HG03571 (cell line): ENCODE results near the gene RNU1-1.
"Not testable (repeated sequence)": the region's sequence is repeated elsewhere in the genome, so short reads cannot be mapped to it uniquely, and the experiment has no call there.

Experiments used
- ATAC-seq: cut with Tn5 transposase; IDR thresholded peaks from one replicate; pipeline ENCODE4 v1.9.1; 2021; ENCODE audit not compliant: unreplicated experiment

The RNU1-1 gene

GRCh38 chr1:16514107-16515055, at the start of gene RNU1-1:
TSS of gene RNU1-1 (minus strand) at chr1:16514285.
- not testable (repeated sequence) for ATAC-seq

- ATAC-seq: not testable (repeated sequence)
These were observed 47.0 kb upstream of the RNU1-1 start for GRCh38 chr1:16561035-16561434.

DNA sequence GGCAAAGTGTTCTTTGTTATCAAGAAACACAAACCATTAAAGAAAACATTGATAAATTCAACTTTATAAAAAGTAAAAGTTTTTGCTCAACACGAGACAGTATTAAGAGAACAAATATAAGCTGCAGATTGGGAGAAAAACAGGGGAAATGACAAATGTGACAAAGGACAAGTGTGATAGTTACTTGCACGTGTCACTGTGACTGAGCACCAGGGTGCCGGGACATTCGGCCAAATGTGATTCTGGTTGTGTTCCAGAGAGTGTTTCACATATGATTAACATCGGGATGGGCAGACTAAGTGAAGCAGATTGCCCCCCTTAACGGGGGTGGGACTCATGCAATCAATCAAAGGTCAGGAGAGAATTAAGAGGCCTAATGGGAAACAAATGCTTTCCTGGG, 46.4 kb upstream of the RNU1-1 start:
- ATAC-seq: not testable (repeated sequence)

DNA sequence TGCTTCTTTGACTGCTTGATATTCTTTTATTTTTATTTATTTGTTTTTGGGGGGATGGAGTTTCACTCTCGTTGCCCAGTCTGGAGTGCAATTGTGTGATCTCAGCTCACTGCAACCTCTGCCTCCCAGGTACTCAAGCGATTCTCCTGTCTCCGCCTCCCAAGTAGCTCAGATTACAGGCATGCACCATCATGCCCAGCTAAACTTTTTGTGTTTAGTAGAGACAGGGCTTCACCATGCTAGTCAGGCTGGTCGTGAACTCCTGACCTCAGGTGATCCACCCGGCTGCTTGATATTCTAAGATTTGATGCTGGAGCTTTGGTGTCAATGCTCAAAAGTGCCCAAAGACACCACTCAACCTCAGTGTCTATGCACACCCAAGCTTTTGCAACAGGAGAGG, 45.6 kb upstream of the RNU1-1 start:
- ATAC-seq: not testable (repeated sequence)

- ATAC-seq: not testable (repeated sequence)
These were observed 42.9 kb upstream of the RNU1-1 start for GRCh38 chr1:16557034-16557433.

GRCh38 chr1:16553244-16553643, 39.2 kb upstream of the RNU1-1 start:
- not testable (repeated sequence) for ATAC-seq

GRCh38 chr1:16550212-16550918, 36.3 kb upstream of the RNU1-1 start:
- ATAC-seq: not testable (repeated sequence)

- ATAC-seq: not testable (repeated sequence)
These were observed 35.5 kb upstream of the RNU1-1 start for GRCh38 chr1:16549545-16549944.

- not testable (repeated sequence) for ATAC-seq
These were observed 33.6 kb upstream of the RNU1-1 start for GRCh38 chr1:16547502-16548241.

DNA sequence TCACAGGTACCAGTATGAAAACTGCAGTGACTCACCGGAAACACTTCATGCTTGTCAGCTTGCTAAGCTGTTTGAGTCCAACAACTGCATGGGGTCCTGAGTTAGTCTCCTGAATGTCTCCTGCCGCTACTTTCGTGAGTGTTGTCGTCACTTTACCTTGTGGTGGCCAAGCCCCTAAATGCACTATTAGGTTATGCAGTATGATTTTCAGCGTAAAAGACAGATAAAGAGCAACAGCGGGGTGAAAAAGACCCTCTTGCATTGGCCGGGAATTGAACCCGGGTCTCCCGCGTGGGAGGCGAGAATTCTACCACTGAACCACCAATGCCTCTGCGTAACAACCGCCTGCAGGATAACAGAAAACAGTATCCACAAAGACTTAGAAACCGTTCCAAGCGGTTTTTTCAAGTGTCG, 31.6 kb upstream of the RNU1-1 start:
- ATAC-seq: not testable (repeated sequence)

DNA sequence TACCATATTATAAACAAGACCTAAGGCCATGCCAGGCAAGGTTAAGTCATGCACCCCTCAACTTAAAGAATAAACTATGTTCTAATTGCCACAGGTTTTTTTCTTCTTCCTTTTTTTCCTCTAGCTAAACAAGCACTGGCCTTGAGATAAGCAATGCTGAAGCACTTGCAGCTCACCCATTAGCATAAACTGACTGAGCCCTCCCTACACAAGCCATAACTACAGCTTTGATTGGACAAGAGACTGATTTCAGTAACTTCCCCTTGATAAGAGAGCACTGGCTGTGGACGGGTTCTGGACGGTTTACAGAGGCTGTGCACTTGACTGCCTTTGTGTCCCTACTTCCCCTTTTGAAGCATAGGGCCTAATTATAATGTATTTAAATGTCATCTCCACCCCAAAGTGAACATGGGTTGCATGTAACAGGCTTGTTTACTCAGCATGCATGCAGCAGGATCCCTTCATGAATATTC, 26.4 kb upstream of the RNU1-1 start:
- not testable (repeated sequence) for ATAC-seq

GRCh38 chr1:16537528-16537927, 23.4 kb upstream of the RNU1-1 start:
- not testable (repeated sequence) for ATAC-seq

GRCh38 chr1:16536796-16537195, 22.7 kb upstream of the RNU1-1 start:
- not testable (repeated sequence) for ATAC-seq

GRCh38 chr1:16535898-16536297, 21.8 kb upstream of the RNU1-1 start:
- ATAC-seq: not testable (repeated sequence)

- ATAC-seq: not testable (repeated sequence)
These were observed 21.4 kb upstream of the RNU1-1 start for GRCh38 chr1:16535487-16535886.

DNA sequence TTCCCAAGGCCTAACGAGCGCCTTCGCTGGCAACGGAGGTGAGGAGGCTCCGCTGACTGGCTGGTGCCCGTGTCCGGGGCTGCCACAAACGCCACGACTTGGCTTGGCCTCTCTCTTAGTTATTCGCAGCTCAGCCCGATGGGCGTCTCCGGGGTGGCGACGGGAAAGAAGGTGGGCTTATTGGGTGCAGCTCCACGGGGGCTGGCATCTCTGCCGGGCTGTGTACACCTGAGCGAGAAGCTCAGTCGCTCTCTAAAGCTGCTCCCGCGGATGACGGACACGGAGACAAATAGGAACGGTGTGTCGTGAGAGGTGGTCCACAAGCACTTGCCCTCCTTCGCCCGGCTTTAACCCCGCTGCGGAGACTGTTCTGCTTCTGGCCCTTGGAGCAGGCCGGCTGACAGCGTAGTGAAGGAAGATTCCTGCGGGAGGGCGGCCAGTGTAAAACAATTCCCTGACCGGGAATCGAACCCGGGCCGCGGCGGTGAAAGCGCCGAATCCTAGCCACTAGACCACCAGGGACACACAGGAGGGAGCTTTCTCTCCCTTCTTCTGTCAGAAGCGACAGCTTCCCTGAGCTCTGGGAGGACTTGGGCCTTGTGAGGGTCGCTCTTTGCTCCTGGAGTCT, 20.9 kb upstream of the RNU1-1 start:
- not testable (repeated sequence) for ATAC-seq

- not testable (repeated sequence) for ATAC-seq
These were observed 20.2 kb upstream of the RNU1-1 start for GRCh38 chr1:16534239-16534828.

- not testable (repeated sequence) for ATAC-seq
These were observed 18.3 kb upstream of the RNU1-1 start for GRCh38 chr1:16532235-16532991.

- not testable (repeated sequence) for ATAC-seq
These were observed 14.3 kb upstream of the RNU1-1 start for GRCh38 chr1:16528338-16528737.
